Cardiac muscle cell (in vitro differentiated cells and primary cell): ENCODE data around the gene C12orf75. TPM values are rescaled to one million over a fixed set of nuclear protein-coding genes. Genes with fewer than 3 reads are reported as not detected.

Source experiments
- DNase-seq, 2 donors: peaks; one replicate each; pipeline versions ENCODE4 v3.0.0 to v3.0.0-alpha.2; 2010 to 2017; ENCODE audit warnings: low read depth in 1 of 2, low spot score in 1 of 2
- H3K27ac ChIP-seq: fragments of 200-600 bp; sonication (generic); 2 replicates; pipeline ENCODE4 v1.5.1; 2016
- H3K27me3 ChIP-seq: fragments of 200-600 bp; sonication (generic); 2 replicates; pipeline ENCODE4 v1.6.0; 2016; ENCODE audit warnings: control low read depth
- H3K36me3 ChIP-seq: fragments of 200-600 bp; sonication (generic); 2 replicates; pipeline ENCODE4 v1.5.1; 2016; ENCODE audit warnings: control low read depth
- H3K4me1 ChIP-seq: fragments of 200-600 bp; sonication (generic); 2 replicates; pipeline ENCODE4 v1.8.1; 2017; ENCODE audit warnings: low read depth, mild to moderate bottlenecking, mixed run types
- H3K4me3 ChIP-seq: fragments of 200-600 bp; sonication (generic); 2 replicates; pipeline ENCODE4 v1.5.1; 2016; ENCODE audit warnings: mild to moderate bottlenecking
- H3K9me3 ChIP-seq: fragments of 200-600 bp; sonication (generic); 2 replicates; pipeline ENCODE4 v1.5.1; 2017; ENCODE audit warnings: low read depth, mild to moderate bottlenecking, control low read depth
- CTCF ChIP-seq: IDR thresholded peaks from 2 replicates; pipeline ENCODE4 v1.5.1; 2012; ENCODE audit warnings: low read depth, mild to moderate bottlenecking, low read length
- polyA plus RNA-seq: library from polyadenylated mRNA; unstranded; fragments of >200 nt; fragmentation: Nextera tagmentation; extraction: Ambion mirVana; gene quantifications from 2 replicates; pipeline ENCODE4 v1.2.1, GENCODE V29; 2016
- total RNA-seq: library from RNA; depleted of rRNA; stranded (reverse); fragments of >200 nt; gene quantifications from 2 replicates; pipeline ENCODE4 v1.2.3, GENCODE V29; 2016

The C12orf75 gene
- total and polyA plus RNA-seq, 2 experiments from 2014 or later = 39.3 to 106 TPM

GRCh38 chr12:105418821-105419291 lies 88.4 kb downstream of the C12orf75 start:
- DNase-seq = no peak
- no peak overlapping the region for H3K27ac ChIP-seq
- no peak for TF ChIP-seq CTCF

GRCh38 chr12:105419606-105420005 lies 89.1 kb downstream of the C12orf75 start:
- Histone ChIP-seq H3K36me3 (no peaks in the 10 kb centered on the region), H3K4me1 (no peaks in the 10 kb centered on the region), H3K4me3 (no peak overlapping the region), H3K27me3 (no peaks in the 10 kb centered on the region), H3K9me3 (no peaks in the 10 kb centered on the region), H3K27ac (no peak overlapping the region)
- no peak for TF ChIP-seq CTCF
- DNase-seq = no peak

More at GRCh38 chr12:105418821-105419291, 88.4 kb downstream of the C12orf75 start:
- no peaks in the 10 kb centered on the region for H3K4me1 ChIP-seq
- no peak overlapping the region for H3K4me3 ChIP-seq
- no peaks in the 10 kb centered on the region for H3K36me3 ChIP-seq
- H3K9me3 ChIP-seq = no peaks in the 10 kb centered on the region
- no peaks in the 10 kb centered on the region for H3K27me3 ChIP-seq

GRCh38 chr12:105420046-105420445 lies 89.6 kb downstream of the C12orf75 start:
- Histone ChIP-seq H3K9me3 (no peaks in the 10 kb centered on the region), H3K27ac (no peak overlapping the region), H3K27me3 (no peaks in the 10 kb centered on the region), H3K4me1 (no peaks in the 10 kb centered on the region), H3K4me3 (no peak overlapping the region), H3K36me3 (no peaks in the 10 kb centered on the region)
- no peak for TF ChIP-seq CTCF
- DNase-seq = no peak

- Histone ChIP-seq H3K27ac (no peak overlapping the region), H3K4me3 (no peak overlapping the region), H3K27me3 (no peaks in the 10 kb centered on the region), H3K9me3 (no peaks in the 10 kb centered on the region), H3K36me3 (no peaks in the 10 kb centered on the region), H3K4me1 (no peaks in the 10 kb centered on the region)
- peak; percentile 85 for TF ChIP-seq CTCF
- peak; percentile 83 for DNase-seq
Observed at GRCh38 chr12:105420659-105421240, 90.3 kb downstream of the C12orf75 start.

Other genes with a start within 250 kb of the C12orf75 start
- 0.14 and 0.63 TPM in 2 replicates for gene ALDH1L2, start 246.2 kb upstream of the C12orf75 start, total RNA-seq
- gene ALDH1L2, start 246.2 kb upstream of the C12orf75 start, polyA plus RNA-seq = 0.12 and 2.3 TPM in 2 replicates
- gene WASHC4, start 223.0 kb upstream of the C12orf75 start, total RNA-seq = 12.3 and 18.5 TPM in 2 replicates
- gene WASHC4, start 223.0 kb upstream of the C12orf75 start, polyA plus RNA-seq = 24.1 and 41.1 TPM in 2 replicates
- 13.2 and 23.3 TPM in 2 replicates for gene APPL2, start 94.5 kb upstream of the C12orf75 start, total RNA-seq
- gene APPL2, start 94.5 kb upstream of the C12orf75 start, polyA plus RNA-seq = 23.2 and 24.7 TPM in 2 replicates